GM23248 (cell line): ENCODE data around the gene NYNRIN.

Source experiments
- EZH2 ChIP-seq: fragments of 200-600 bp; sonication (generic); IDR thresholded peaks from 2 replicates; pipeline ENCODE4 v1.6.1; 2018; ENCODE audit warnings: antibody characterized with exemption, mild to moderate bottlenecking; ENCODE audit not compliant: insufficient read depth, poor library complexity, severe bottlenecking
- EZH2phosphoT487 ChIP-seq: fragments of 200-600 bp; sonication (generic); IDR thresholded peaks from 2 replicates; pipeline ENCODE4 v1.6.1; 2018; ENCODE audit warnings: antibody characterized with exemption, moderate library complexity, mild to moderate bottlenecking, low read depth; ENCODE audit not compliant: insufficient read depth

DNA sequence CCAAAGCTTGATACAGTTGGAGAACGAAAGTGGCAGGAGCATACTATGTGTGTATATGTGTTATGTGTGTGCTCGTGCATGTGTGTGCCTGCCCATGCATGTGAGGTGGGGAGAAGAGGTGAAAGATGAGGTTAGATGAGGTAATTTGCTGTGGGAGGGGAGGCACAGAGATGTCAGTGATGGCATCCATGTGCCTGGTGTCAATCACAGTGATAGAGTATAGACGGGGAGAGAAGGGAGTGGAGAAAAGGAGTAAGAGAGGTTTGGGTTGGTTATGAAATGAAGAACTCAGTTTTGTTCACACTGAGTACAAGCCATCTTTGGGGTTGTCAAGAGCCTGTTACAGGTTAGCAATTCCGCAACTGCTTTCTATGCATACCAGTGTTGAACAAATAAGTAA is 14.6 kb upstream of the NYNRIN start:
- TF ChIP-seq EZH2 (no peak), EZH2phosphoT487 (no peak)
